HepG2 (cell line): ENCODE results near the gene TSNAX. TPM values are rescaled to one million over a fixed set of nuclear protein-coding genes. Genes with fewer than 3 reads are reported as not detected.

Experiments
- ARNT2 ChIP-seq: sonication (generic); formaldehyde crosslinking; IDR thresholded peaks from 2 replicates; pipeline ENCODE4 v1.8.0; 2022; ENCODE audit warnings: mild to moderate bottlenecking, low read depth, missing genetic modification reagents, moderate library complexity
- BHLHE40 ChIP-seq: IDR thresholded peaks from 2 replicates; pipeline ENCODE4 v1.6.1; 2011; ENCODE audit warnings: low read length, improper control_type of control experiment
- HMGA1 ChIP-seq: sonication (generic); formaldehyde crosslinking; conservative IDR thresholded peaks from 2 replicates; pipeline ENCODE4 v1.4.0; 2020; ENCODE audit warnings: missing genetic modification reagents
- HNF4A ChIP-seq: sonication (generic); formaldehyde crosslinking; IDR thresholded peaks from 2 replicates; pipeline ENCODE4 v1.4.0; 2020; ENCODE audit warnings: missing genetic modification reagents
- KLF9 ChIP-seq: IDR thresholded peaks from 2 replicates; pipeline ENCODE4 v1.6.1; 2016; ENCODE audit warnings: low read depth
- MEIS1 ChIP-seq: sonication (generic); formaldehyde crosslinking; IDR thresholded peaks from 2 replicates; pipeline ENCODE4 v1.9.0; 2021; ENCODE audit warnings: mild to moderate bottlenecking, missing genetic modification reagents, moderate library complexity, borderline replicate concordance
- PHF21A ChIP-seq: sonication (generic); formaldehyde crosslinking; IDR thresholded peaks from 2 replicates; pipeline ENCODE4 v1.5.0; 2020; ENCODE audit warnings: mild to moderate bottlenecking, missing genetic modification reagents
- RBM22 ChIP-seq: fragments of 200-400 bp; formaldehyde crosslinking; optimal IDR thresholded peaks from 2 replicates; pipeline ENCODE3; 2017; ENCODE audit warnings: mild to moderate bottlenecking, low read length, moderate library complexity
- ZBTB21 ChIP-seq: sonication (generic); formaldehyde crosslinking; IDR thresholded peaks from 2 replicates; pipeline ENCODE4 v1.4.0; 2020; ENCODE audit warnings: missing genetic modification reagents
- ZFP1 ChIP-seq: IDR thresholded peaks from 2 replicates; pipeline ENCODE4 v1.6.1; 2016
- ZFYVE20 ChIP-seq: sonication (generic); formaldehyde crosslinking; IDR thresholded peaks from 2 replicates; pipeline ENCODE4 v1.8.0; 2023; ENCODE audit warnings: low read depth, mild to moderate bottlenecking, moderate library complexity, missing genetic modification reagents, borderline replicate concordance
- ZNF280D ChIP-seq: sonication (generic); formaldehyde crosslinking; IDR thresholded peaks from 2 replicates; pipeline ENCODE4 v1.5.1; 2020; ENCODE audit warnings: mild to moderate bottlenecking, missing genetic modification reagents
- ZNF510 ChIP-seq: sonication (generic); formaldehyde crosslinking; IDR thresholded peaks from 2 replicates; pipeline ENCODE4 v1.4.0; 2020; ENCODE audit warnings: low read depth, mild to moderate bottlenecking, missing genetic modification reagents
- ZNF768 ChIP-seq: sonication (generic); formaldehyde crosslinking; IDR thresholded peaks from 2 replicates; pipeline ENCODE4 v1.4.0; 2020; ENCODE audit warnings: missing genetic modification reagents
- ZNF772 ChIP-seq: sonication (generic); formaldehyde crosslinking; IDR thresholded peaks from 2 replicates; pipeline ENCODE4 v1.5.0; 2020; ENCODE audit warnings: mild to moderate bottlenecking, missing genetic modification reagents
- polyA plus RNA-seq, 8 experiments: library from polyadenylated mRNA; depleted of rRNA in 3 of 8; stranded (reverse) in 7 of 8; unstranded in 1 of 8; fragments of >200 nt; fragmentation: Illumina TruSeq in 4 of 8; extraction: Trizol in 4 of 8; gene quantifications; 2 replicates each; pipeline versions ENCODE4 v1.2.1 to v1.2.3, GENCODE V29; 2011 to 2016; ENCODE audit warnings: low read depth in 4 of 8, missing spikeins in 1 of 8, mixed read lengths in 1 of 8; ENCODE audit not compliant: insufficient read depth in 1 of 8
- total RNA-seq, 5 experiments: library from RNA; depleted of rRNA; stranded (reverse); fragments of >200 nt; fragmentation: Illumina TruSeq; extraction: Trizol; gene quantifications; 2 replicates each; pipeline ENCODE4 v1.2.3, GENCODE V29; 2016; ENCODE audit warnings: low read depth in 1 of 5
- TF ChIP-seq, protein P1 (sequence below): sonication (generic); formaldehyde crosslinking; IDR thresholded peaks from 2 replicates; pipeline ENCODE4 v1.9.0; 2021; ENCODE audit warnings: missing genetic modification reagents, borderline replicate concordance
- TF ChIP-seq, protein P2 (sequence below): sonication (generic); formaldehyde crosslinking; IDR thresholded peaks from 2 replicates; pipeline ENCODE4 v1.5.0; 2020; ENCODE audit warnings: missing genetic modification reagents
- TF ChIP-seq, protein P3 (sequence below): sonication (generic); formaldehyde crosslinking; IDR thresholded peaks from 2 replicates; pipeline ENCODE4 v1.4.0; 2020; ENCODE audit warnings: mild to moderate bottlenecking, missing genetic modification reagents

TSNAX gene
- total and polyA plus RNA-seq, 2 of the 13 experiments (the other 11 are each of a cell fraction or from before 2014, with no cell fraction given) = 13.2 to 46.2 TPM

DNA sequence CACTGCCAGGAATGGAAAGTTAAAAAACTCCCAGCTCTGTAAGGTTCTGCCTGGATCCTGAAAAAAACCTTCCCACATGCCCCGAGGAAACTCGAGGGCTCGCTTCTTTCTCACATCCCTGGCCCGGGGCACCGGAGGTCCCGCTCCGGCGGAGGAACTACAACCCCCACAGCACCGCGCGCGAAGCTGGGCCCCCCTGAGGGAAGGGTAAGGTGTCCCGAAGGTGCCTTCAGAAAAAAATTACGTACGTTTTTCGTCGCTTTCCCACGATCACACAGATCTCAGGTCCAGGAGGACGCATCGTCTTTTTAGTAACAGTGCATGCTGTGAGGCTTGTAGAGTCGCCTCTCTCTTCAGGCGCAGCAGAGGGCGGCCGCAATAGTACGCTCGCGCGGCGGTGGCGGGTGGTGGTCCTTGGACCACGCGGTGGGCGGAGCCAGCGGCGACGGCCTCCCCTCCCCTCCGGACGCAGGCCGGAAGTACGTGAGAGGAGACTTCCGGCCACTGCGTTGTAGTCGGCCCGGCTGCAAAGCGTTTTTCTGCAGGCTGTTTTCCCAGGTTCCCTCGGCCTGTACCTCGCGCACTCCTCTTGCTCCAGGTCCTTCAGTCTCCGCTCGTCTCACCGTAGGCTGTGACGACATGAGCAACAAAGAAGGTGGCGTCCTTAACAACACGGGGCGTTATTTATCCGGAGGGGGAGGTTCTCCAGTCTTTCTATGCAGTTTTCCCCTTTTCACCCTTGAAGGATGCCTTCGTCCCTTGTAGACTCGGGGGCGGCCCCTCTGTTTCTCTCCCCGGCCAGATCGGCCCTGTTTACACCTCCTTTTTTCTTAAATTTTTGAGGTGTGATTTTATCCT lies at the start of gene TSNAX (continued):
- TF ChIP-seq, protein P1, sequence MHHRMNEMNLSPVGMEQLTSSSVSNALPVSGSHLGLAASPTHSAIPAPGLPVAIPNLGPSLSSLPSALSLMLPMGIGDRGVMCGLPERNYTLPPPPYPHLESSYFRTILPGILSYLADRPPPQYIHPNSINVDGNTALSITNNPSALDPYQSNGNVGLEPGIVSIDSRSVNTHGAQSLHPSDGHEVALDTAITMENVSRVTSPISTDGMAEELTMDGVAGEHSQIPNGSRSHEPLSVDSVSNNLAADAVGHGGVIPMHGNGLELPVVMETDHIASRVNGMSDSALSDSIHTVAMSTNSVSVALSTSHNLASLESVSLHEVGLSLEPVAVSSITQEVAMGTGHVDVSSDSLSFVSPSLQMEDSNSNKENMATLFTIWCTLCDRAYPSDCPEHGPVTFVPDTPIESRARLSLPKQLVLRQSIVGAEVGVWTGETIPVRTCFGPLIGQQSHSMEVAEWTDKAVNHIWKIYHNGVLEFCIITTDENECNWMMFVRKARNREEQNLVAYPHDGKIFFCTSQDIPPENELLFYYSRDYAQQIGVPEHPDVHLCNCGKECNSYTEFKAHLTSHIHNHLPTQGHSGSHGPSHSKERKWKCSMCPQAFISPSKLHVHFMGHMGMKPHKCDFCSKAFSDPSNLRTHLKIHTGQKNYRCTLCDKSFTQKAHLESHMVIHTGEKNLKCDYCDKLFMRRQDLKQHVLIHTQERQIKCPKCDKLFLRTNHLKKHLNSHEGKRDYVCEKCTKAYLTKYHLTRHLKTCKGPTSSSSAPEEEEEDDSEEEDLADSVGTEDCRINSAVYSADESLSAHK (CRISPR knock-in tag) = no peak
- TF ChIP-seq PHF21A (no peak), ZNF768 (CRISPR knock-in tag) (peak; percentile 52; the same call in 1 of the 2 replicates), ZBTB21 (CRISPR knock-in tag) (peak; percentile 81), MEIS1 (CRISPR knock-in tag) (0 out of 2 replicates have a peak, but pooled peaks have one; percentile 55), ARNT2 (CRISPR knock-in tag) (peak; percentile 41; the same call in 1 of the 2 replicates), ZNF772 (CRISPR knock-in tag) (no peak), BHLHE40 (no peak), ZNF280D (CRISPR knock-in tag) (0 out of 2 replicates have a peak, but pooled peaks have one; percentile 53), ZFYVE20 (CRISPR knock-in tag) (no peak), RBM22 (no peak), ZFP1 (CRISPR knock-in tag) (no peak), ZNF510 (peak; percentile 53), HNF4A (CRISPR knock-in tag) (peak; percentile 23; the same call in 1 of the 2 replicates), KLF9 (CRISPR knock-in tag) (no peak), HMGA1 (no peak)
- TF ChIP-seq, protein P2, sequence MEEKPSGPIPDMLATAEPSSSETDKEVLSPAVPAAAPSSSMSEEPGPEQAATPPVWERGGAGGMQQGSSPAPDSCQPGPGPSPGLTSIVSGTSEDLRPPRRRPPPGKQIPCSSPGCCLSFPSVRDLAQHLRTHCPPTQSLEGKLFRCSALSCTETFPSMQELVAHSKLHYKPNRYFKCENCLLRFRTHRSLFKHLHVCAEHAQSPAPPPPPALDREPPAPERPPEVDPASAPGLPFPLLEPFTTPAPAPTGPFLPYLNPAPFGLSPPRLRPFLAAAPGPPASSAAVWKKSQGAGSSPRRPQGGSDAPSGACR (CRISPR knock-in tag) = 0 out of 2 replicates have a peak, but pooled peaks have one; percentile 27
- TF ChIP-seq, protein P3, sequence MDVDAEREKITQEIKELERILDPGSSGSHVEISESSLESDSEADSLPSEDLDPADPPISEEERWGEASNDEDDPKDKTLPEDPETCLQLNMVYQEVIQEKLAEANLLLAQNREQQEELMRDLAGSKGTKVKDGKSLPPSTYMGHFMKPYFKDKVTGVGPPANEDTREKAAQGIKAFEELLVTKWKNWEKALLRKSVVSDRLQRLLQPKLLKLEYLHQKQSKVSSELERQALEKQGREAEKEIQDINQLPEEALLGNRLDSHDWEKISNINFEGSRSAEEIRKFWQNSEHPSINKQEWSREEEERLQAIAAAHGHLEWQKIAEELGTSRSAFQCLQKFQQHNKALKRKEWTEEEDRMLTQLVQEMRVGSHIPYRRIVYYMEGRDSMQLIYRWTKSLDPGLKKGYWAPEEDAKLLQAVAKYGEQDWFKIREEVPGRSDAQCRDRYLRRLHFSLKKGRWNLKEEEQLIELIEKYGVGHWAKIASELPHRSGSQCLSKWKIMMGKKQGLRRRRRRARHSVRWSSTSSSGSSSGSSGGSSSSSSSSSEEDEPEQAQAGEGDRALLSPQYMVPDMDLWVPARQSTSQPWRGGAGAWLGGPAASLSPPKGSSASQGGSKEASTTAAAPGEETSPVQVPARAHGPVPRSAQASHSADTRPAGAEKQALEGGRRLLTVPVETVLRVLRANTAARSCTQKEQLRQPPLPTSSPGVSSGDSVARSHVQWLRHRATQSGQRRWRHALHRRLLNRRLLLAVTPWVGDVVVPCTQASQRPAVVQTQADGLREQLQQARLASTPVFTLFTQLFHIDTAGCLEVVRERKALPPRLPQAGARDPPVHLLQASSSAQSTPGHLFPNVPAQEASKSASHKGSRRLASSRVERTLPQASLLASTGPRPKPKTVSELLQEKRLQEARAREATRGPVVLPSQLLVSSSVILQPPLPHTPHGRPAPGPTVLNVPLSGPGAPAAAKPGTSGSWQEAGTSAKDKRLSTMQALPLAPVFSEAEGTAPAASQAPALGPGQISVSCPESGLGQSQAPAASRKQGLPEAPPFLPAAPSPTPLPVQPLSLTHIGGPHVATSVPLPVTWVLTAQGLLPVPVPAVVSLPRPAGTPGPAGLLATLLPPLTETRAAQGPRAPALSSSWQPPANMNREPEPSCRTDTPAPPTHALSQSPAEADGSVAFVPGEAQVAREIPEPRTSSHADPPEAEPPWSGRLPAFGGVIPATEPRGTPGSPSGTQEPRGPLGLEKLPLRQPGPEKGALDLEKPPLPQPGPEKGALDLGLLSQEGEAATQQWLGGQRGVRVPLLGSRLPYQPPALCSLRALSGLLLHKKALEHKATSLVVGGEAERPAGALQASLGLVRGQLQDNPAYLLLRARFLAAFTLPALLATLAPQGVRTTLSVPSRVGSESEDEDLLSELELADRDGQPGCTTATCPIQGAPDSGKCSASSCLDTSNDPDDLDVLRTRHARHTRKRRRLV (CRISPR knock-in tag) = peak; percentile 81
